GM18511 (cell line): ENCODE measurements around the gene AVP.

ENCODE experiments used
- ATAC-seq: cut with Tn5 transposase; IDR thresholded peaks from one replicate; pipeline ENCODE4 v1.9.1; 2021; ENCODE audit warnings: mild to moderate bottlenecking, moderate library complexity; ENCODE audit not compliant: unreplicated experiment

Gene AVP

DNA sequence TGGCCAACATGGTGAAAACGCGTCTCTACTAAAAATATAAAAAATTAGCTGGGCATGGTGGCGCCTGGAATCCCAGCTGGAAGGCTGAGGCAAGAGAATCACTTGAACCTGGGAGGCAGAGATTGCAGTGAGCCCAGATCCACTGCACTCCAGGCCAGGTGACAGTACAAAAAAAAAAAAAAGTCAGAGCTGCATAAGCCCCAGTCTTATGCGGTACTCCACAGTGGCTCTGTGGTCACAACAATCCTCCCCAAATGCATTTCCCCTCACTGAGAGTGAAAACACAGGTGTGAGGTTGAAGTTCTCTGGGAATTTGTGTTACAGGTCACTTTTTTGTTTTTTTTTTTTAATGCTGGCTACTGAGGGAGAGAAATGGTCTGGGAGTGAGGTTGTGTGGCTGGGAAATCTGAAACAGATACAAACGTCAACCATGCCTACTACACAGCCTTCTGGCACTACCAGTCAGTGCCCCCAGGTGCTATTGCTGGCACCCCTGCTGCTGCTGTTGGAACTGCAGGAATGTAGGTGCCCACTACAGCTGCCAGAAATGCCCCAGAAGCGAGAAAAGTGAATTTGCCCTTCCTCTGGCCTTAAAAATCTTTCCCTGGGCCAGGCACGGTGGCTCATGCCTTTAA lies 33.0 kb downstream of the AVP start:
- ATAC-seq, result no peak

DNA sequence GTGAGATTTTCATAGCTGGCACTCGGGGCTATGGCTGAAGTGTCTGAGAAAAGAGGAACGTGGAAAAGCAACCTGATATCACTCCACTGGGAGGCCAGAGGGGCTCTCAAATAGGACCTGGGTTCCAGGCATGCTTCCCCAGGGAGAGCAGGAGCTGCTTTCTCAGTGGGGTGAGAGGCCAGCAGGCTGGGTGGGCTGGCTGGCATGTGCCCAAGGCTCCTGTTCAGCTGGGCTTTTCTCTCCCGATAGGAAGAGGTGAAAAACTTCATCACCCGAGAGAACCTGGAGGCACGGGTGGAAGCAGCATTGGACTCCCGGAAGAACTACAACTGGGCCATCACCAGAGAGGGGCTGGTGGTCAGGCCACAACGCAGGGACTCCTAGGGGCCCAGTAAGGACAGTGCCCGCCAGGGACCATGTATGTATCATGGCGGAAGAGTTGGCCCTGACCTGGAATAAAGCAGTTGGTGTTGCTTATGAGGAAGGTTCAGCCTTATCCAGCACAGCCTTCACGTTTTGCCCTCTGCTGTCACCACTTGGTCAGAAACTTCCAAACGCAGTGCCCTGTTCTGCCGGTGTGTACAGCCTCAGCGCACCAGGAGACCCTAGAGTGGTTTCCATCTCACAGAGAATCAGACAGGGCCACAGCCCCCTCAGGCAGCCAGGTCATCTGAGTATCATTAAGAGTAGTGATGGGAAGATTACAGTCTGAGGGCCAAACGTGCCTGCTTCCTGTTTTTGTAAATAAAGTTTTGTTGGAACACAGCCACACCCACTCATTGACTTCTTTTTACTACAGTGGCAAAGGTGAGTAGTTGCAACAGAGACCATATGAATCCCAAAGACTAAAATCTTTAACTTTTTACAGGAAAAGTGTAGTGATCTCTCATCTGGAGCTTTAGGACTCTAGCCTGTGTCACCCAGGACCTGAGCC lies 36.8 kb downstream of the AVP start:
- ATAC-seq, result no peak

DNA sequence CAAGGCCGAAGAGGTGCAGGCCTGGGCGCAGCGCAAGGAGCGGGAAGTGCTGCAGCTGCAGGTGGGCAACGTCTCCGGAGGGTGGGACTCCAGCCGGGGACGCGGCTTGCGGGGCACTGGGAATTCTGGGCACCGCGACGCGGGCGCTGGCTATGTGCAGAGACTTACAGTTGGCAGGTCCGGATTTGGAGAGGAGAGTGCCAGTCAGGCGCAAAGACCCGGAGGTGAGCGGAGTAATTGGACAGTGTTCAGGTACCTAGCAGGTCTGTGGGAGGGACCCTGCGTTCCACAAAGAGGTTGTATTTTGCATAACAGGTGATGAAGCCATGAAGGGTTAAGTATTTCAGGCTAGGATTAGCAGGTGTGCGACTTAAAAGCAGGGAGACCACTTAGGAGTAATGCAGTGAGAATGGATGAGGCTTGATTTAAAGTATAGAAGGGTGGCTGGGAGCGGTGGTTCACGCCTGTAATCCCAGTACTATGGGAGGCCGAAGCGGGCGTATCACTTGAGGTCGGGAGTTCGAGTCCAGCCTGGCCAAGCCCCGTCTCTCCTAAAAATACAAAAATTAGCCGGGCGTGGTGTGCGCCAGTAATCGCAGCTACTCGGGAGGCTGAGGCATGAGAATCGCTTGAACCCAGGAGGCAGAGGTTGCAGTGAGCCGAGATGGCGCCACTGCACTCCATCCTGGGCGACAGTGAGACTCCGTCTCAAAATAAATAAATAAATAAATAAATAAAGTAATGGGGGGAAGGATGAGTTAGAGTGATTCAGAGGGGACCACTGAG lies 37.7 kb downstream of the AVP start:
- no peak for ATAC-seq

DNA sequence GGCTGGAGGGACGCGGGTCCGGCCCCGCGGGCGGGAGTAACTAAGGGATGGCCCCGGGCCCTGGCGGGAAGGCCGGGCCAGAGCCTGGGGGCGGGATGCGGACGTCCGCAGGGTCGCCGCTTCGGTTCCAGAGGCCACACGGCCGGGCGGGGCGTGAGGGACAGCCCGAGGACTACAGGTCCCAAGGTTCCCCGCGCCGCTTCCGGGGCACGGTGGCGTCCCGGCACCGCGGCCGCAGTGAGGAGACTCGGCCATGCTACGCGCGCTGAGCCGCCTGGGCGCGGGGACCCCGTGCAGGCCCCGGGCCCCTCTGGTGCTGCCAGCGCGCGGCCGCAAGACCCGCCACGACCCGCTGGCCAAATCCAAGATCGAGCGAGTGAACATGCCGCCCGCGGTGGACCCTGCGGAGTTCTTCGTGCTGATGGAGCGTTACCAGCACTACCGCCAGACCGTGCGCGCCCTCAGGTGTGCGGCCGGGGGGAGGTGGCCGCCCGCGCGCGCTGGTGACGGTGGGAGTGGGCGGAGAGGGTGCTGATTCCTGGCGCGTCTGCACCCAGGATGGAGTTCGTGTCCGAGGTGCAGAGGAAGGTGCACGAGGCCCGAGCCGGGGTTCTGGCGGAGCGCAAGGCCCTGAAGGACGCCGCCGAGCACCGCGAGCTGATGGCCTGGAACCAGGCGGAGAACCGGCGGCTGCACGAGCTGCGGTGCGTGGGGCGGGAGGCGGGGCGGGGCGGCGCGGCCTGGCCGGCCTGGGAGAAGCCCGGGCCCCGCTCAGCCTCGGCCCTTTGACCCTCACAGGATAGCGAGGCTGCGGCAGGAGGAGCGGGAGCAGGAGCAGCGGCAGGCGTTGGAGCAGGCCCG lies 38.5 kb downstream of the AVP start, which contains the start of gene MRPS26:
TSS of gene MRPS26 (plus strand) at position 237 of the 861 bp plus-strand sequence. CDS start at position 254, 17 bp downstream.
- peak; percentile 92 for ATAC-seq

DNA sequence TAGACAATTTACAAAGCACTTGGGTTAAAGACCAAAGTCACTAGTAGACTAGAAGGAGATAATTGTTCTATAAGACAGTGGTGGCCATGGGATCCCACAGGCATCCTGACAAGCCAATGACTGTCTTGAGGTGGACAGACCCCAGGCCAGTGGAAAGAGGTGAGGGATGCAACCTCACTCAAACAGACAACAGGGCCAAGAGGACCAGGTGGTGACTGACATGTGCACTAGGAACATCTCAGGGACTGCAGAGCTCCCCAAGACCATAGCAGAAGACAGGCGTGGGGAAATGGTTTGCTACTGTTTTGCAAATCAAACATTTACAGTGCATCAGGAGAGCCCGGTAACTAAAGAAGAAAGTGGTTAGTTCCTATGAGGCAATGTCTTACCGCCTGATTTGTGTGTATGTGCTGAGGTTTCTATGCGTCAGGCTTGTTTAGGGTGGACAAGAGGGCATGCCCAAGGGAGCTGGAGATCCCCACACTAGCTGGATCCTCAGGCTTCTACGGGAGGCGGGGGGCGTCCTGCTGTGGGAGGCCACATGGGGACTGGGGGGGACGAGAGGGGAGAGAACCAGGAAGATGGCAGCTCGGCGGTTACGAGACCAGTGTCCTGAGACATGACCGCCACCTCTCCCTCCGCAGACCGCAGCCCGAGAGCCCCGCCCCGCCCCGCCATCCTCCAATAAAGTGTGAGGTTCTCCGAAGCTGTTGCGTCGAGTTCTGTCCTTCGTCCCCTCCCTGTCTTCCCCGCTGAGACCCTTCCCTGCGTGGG lies 39.3 kb downstream of the AVP start:
- ATAC-seq, result peak; percentile 58

DNA sequence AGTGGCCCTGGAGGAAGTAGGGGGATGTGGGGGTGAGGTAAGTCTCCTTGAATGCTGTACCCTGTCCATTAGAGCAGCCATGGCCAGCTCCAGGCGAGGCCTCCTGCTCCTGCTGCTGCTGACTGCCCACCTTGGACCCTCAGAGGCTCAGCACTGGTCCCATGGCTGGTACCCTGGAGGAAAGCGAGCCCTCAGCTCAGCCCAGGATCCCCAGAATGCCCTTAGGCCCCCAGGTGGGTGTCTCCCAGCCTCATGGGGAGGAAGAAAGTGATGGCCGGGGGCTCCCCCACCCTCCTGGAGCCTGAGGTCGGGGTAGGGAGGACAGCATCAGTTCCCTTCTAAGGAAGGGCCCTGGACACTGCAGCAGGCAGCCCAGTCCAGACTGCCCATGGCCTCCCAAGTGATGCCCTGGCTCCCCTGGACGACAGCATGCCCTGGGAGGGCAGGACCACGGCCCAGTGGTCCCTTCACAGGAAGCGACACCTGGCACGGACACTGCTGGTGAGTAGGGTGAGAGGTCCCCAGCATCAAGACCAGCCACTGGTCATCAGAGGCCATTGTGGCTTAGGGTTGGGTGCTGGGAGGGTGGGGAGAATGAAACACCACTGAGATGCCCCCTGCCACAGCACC lies 40.1 kb downstream of the AVP start:
- ATAC-seq, result no peak

DNA sequence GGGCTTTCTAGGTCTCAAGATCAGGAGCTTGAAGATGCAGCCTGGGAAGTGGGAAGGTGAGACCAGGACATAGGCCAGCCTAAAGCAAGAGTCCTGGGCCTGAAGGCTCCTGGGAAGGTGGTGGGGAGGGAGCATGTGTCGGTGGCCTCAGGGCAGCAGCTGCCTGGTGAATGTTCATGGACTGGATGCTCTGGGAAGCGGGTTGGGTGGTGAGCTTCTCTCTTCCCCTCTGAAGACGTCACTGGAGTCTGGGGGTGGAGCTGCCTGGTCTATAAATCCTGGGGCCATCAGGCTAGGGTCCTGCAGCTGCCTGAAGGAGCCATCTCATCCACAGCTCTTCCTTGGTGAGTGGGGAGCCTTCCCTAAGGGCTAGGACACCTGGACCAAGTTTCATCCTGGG lies 41.2 kb downstream of the AVP start, which contains the start of gene GNRH2:
TSS of gene GNRH2 (plus strand) at position 301 of the 400 bp plus-strand sequence. CDS start 793 bp downstream, outside the sequence.
- no peak for ATAC-seq

DNA sequence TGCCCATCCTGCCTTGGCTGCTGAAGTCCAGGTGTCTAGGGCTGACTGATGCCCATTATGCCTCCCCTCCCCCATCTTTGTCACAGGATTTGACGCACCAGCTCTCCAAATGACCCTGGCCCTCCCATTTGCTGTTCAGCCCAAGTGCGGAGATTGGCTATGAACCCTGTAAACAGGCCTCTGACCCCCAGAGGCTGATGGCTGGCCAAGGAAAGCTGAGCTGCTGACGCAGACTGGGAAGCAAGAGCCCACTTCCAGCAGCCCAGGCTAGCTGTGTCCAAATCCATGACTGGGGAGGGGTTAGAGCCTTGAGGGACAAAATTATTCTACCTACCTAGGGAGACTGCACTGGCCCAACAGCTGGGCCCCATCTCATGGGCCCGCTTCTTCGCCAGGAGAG lies 41.9 kb downstream of the AVP start:
- ATAC-seq, result no peak

DNA sequence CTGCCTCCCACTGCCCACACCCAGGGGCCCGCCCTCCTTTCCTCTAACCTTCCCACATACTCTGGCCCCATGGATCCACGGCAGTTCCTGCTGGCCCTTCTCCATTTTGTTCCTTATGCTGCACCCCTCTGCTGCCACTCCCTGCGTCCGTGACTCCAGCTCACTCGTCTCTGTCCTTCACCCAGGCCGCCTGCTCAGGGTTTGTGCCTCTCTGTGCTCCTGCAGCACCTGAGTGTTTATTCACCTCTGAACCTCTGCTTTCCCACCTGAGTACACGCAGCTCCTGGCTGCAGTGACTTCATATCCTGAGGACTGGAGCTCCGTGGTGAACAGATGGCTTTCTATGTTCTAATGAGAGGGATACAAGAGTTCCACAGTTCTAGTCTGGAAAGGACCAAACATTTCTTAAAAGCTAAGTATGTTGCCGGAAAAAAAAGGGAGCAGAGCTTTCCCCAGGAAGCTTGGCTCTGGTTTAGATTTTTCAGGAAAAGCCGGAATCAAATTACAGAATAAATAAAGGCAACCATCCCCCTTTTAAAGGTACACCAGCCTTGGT lies 42.6 kb downstream of the AVP start:
- no peak for ATAC-seq

DNA sequence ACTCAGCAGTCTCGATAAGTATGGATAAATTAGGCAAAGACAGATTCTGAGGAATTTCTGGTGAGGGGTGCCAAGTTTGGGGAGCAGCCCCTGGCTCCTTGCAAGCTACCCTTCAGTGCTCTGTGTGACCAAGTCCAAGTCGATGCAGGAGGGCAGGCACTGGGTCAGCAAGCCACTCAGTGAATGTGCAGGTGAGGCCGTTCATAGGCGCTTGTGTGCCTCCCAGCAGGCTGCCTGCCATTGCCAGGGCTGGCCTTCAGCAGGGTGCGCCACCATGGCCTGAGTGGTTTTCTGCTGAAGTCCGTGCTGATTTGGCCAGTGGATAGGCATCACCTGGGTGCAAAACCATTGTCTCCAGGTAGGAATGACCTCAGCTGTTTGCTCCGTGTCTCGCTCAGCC lies 44.4 kb downstream of the AVP start:
- ATAC-seq, result no peak

DNA sequence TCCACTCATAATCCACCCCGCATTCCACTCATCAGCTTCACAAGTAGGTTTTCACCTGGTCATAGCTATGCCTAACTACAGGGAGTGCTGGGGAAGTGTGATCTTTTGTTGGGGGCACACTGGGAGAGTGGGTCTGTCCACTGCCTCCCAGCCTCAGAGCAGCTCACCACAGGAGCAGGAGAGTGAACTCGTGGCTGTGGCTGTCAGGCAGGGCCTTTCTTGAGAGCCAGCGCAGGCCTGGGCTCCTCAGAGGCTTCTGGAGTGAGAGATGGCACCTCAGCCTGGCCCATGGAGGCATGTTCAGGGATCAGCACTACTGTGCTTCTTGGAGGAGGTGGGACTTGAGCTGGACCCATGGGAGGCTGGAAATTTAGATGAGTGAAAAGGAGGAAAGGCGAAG lies 45.1 kb downstream of the AVP start:
- ATAC-seq, result no peak

DNA sequence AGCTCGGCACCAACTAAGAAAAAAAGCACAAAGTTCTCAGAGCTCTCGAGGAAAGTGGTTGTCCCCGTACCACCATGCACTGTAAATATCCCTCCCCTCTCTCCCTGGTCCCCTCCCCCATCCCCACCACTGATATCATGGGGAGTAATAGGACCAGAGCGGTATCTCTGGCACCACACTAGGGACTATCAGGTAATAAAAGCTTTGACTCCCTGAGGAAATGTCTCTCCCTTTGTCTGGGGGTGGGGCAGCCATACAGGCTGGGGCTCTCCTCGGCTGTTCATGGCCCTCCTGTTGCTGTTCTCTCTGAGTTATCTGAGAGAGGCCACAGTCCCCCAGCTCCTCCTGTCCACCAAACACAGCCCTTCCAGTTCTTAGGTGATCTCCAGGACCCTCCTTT lies 46.1 kb downstream of the AVP start:
- ATAC-seq, result no peak

DNA sequence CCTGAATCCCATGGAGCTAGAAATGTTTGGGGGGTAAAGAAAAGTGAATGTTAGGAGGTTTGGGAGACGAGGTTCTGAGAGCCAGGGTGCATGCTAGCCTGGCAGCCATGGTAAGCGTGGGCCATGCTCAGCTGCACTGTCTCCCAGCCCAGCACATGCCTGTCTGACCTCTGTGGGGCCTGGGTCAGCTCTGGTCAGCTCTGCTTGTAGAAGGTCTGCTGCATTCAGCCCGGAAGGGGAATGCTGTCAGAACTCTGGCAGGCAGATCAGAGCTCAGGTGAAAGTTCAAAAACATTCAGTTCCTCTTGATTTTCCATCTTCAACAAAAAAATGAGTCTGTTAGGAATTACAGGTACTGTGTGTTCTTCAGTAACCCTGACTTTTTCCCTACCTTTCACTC lies 46.9 kb downstream of the AVP start:
- ATAC-seq, result no peak

DNA sequence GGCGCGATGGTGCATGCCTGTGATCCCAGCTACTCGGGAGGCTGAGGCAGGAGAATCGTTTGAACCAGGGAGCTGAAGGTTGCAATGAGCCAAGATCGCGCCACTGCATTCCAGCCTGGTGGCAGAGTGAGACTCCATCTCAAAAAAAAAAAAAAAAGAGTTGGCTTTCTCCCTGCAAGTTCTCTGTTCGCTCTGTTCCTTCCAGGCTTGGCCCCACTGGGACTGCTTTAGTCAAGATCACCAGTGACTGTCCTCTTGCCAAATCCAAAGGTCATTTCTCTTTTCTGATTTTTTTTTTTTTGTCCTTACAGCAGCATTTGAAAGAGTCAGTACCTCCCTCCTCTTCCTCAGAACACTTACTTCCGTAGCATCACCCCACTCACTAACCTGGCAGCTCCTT lies 51.9 kb downstream of the AVP start:
- ATAC-seq, result no peak
